ENCODE data around the gene RBM33.

Gene RBM33

GRCh38 chr7:155807789-155808548, 163.5 kb downstream of the RBM33 start:
- H3K27ac ChIP-seq, result no peak overlapping the region
- TF ChIP-seq CTCF (conservative IDR thresholded peaks at IDR 0.05), result no peak

GRCh38 chr7:155808549-155809331, 164.3 kb downstream of the RBM33 start:
- H3K27ac ChIP-seq, result peak overlapping the region; percentile 55
- TF ChIP-seq CTCF (conservative IDR thresholded peaks at IDR 0.05), result no peak

GRCh38 chr7:155809332-155809946, 165.0 kb downstream of the RBM33 start:
- TF ChIP-seq CTCF (conservative IDR thresholded peaks at IDR 0.05), result no peak
- peak overlapping the region; percentile 55 for H3K27ac ChIP-seq

GRCh38 chr7:155809947-155810769, 165.7 kb downstream of the RBM33 start:
- no peak for TF ChIP-seq CTCF (conservative IDR thresholded peaks at IDR 0.05)
- peak overlapping the region; percentile 55 for H3K27ac ChIP-seq

- no peak for TF ChIP-seq CTCF (conservative IDR thresholded peaks at IDR 0.05)
- peak overlapping the region; percentile 55 for H3K27ac ChIP-seq
Observed at GRCh38 chr7:155810770-155811559, 166.5 kb downstream of the RBM33 start.

- no peak for TF ChIP-seq CTCF (conservative IDR thresholded peaks at IDR 0.05)
Observed at GRCh38 chr7:155811560-155811894, 167.1 kb downstream of the RBM33 start.

More at GRCh38 chr7:155811560-155811894, 167.1 kb downstream of the RBM33 start:
- H3K27ac ChIP-seq, result peak overlapping the region; percentile 45
